ENCODE results near the gene ABCD2.

GRCh38 chr12:39612250-39612649, 7.4 kb downstream of the ABCD2 start:
- TF ChIP-seq POLR2AphosphoS5 (IDR thresholded peaks at IDR 0.05; ENCODE audit: low read depth, low read length) (no peak), POLR2A (IDR thresholded peaks at IDR 0.05; ENCODE audit: low read depth, low read length) (no peak), SPI1 (IDR thresholded peaks at IDR 0.05; ENCODE audit: low read depth, low read length) (no peak), TAF1 (IDR thresholded peaks at IDR 0.05; ENCODE audit: low read depth, low read length) (no peak)

Measured in GM12891 (cell line).